NCI-H2171 treated with DMSO at 0.1 percent for 48 hours (cell line): Measurements from ENCODE around the gene MUL1.
"Not testable (repeated sequence)": the region's sequence is repeated elsewhere in the genome, so short reads cannot be mapped to it uniquely, and the experiment has no call there.

Source experiments
- DNase-seq: peaks from one replicate; lab custom pipeline; 2025; lab: John Stamatoyannopoulos, UW

Gene MUL1

GRCh38 chr1:20511518-20512428, 3.8 kb upstream of the MUL1 start:
- DNase-seq = no peak

GRCh38 chr1:20508411-20508771, 440 bp upstream of the MUL1 start:
- DNase-seq = no peak

GRCh38 chr1:20507248-20507563, 745 bp downstream of the MUL1 start:
- DNase-seq = peak; percentile 40

GRCh38 chr1:20505488-20505887, 2.5 kb downstream of the MUL1 start:
- DNase-seq = no peak

GRCh38 chr1:20500716-20501115, 7.2 kb downstream of the MUL1 start:
- no peak for DNase-seq

- no peak for DNase-seq
These were observed 8.2 kb downstream of the MUL1 start for GRCh38 chr1:20499718-20500117.

- DNase-seq = no peak
These were observed 8.8 kb downstream of the MUL1 start for GRCh38 chr1:20499105-20499504.

- DNase-seq = no peak
These were observed 9.8 kb downstream of the MUL1 start for GRCh38 chr1:20498116-20498515.

- no peak for DNase-seq
These were observed 10.4 kb downstream of the MUL1 start for GRCh38 chr1:20497506-20497905.

GRCh38 chr1:20496725-20497383, 11.1 kb downstream of the MUL1 start:
- not testable (repeated sequence) for DNase-seq

GRCh38 chr1:20496241-20496661, 11.7 kb downstream of the MUL1 start:
- no peak for DNase-seq

- no peak for DNase-seq
These were observed 12.3 kb downstream of the MUL1 start for GRCh38 chr1:20495661-20496060.

- no peak for DNase-seq
These were observed 13.2 kb downstream of the MUL1 start for GRCh38 chr1:20494609-20495311.

GRCh38 chr1:20493839-20494608, 13.9 kb downstream of the MUL1 start:
- DNase-seq = peak; percentile 92

- peak; percentile 15 for DNase-seq
These were observed 14.6 kb downstream of the MUL1 start for GRCh38 chr1:20493309-20493708.

- no peak for DNase-seq
These were observed 15.2 kb downstream of the MUL1 start for GRCh38 chr1:20492751-20493150.

GRCh38 chr1:20491866-20492265, 16.1 kb downstream of the MUL1 start:
- no peak for DNase-seq

- no peak for DNase-seq
These were observed 16.8 kb downstream of the MUL1 start for GRCh38 chr1:20491178-20491577.

- DNase-seq = peak; percentile 99
These were observed 20.7 kb downstream of the MUL1 start for GRCh38 chr1:20487236-20487590.

GRCh38 chr1:20486457-20487235, 21.3 kb downstream of the MUL1 start:
- DNase-seq = peak; percentile 99
